Keratinocyte (primary cell): ENCODE measurements around the gene TACC2. TPM values are rescaled to one million over a fixed set of nuclear protein-coding genes. Genes with fewer than 3 reads are reported as not detected.

Experiments used
- DNase-seq: peaks from one replicate; pipeline ENCODE4 v3.0.0-alpha.2; 2011; ENCODE audit warnings: low read depth, missing footprints, low spot score
- FAIRE-seq: peaks from 2 replicates; lab custom pipeline; 2011; peaks lifted over from hg19 to GRCh38; lab: Jason Lieb, UNC
- H2AFZ ChIP-seq: 2 replicates; pipeline ENCODE4 v1.6.0; 2012; ENCODE audit warnings: low read length, control low read depth, inconsistent platforms; ENCODE audit not compliant: control insufficient read depth
- H3K27ac ChIP-seq: 2 replicates; pipeline ENCODE4 v1.5.1; 2011; ENCODE audit warnings: low read length; ENCODE audit not compliant: control insufficient read depth, insufficient read depth
- H3K27me3 ChIP-seq: 3 replicates; pipeline ENCODE4 v1.6.0; 2011; ENCODE audit warnings: low read length; ENCODE audit not compliant: control insufficient read depth, insufficient read depth; ENCODE audit errors: extremely low read depth
- H3K36me3 ChIP-seq, 2 experiments: 2 replicates in 1 of 2; 3 replicates in 1 of 2; pipeline ENCODE4 v1.5.1; 2011; ENCODE audit warnings: low read length in 2 of 2, mild to moderate bottlenecking in 1 of 2; ENCODE audit not compliant: control insufficient read depth in 2 of 2, insufficient read depth in 2 of 2; ENCODE audit errors: extremely low read depth in 1 of 2
- H3K4me1 ChIP-seq: 3 replicates; pipeline ENCODE4 v1.5.1; 2011; ENCODE audit warnings: low read length; ENCODE audit not compliant: control insufficient read depth, insufficient read depth; ENCODE audit errors: extremely low read depth
- H3K4me2 ChIP-seq: 3 replicates; pipeline ENCODE4 v1.6.0; 2011; ENCODE audit warnings: low read depth, low read length; ENCODE audit not compliant: control insufficient read depth, insufficient read depth; ENCODE audit errors: extremely low read depth
- H3K4me3 ChIP-seq, 3 experiments: fragments of 200-600 bp in 1 of 3; sonication (generic) in 1 of 3; 2 replicates in 2 of 3; 3 replicates in 1 of 3; pipeline ENCODE4 v1.5.1; 2011 to 2016; ENCODE audit warnings: low read length in 3 of 3, mild to moderate bottlenecking in 3 of 3, control low read depth in 2 of 3, inconsistent platforms in 1 of 3, low read depth in 1 of 3, mixed read lengths in 1 of 3, mixed run types in 1 of 3, moderate library complexity in 1 of 3; ENCODE audit not compliant: control insufficient read depth in 2 of 3, insufficient read depth in 2 of 3; ENCODE audit errors: extremely low read depth in 1 of 3
- H3K79me2 ChIP-seq: 2 replicates; pipeline ENCODE4 v1.6.0; 2012; ENCODE audit warnings: low read length; ENCODE audit not compliant: control insufficient read depth, insufficient read depth
- H3K9ac ChIP-seq: 3 replicates; pipeline ENCODE4 v1.6.0; 2011; ENCODE audit warnings: low read length; ENCODE audit not compliant: control insufficient read depth, insufficient read depth; ENCODE audit errors: extremely low read depth
- H3K9me1 ChIP-seq: 3 replicates; pipeline ENCODE4 v1.6.0; 2011; ENCODE audit warnings: low read length; ENCODE audit not compliant: control insufficient read depth, insufficient read depth; ENCODE audit errors: extremely low read depth
- H3K9me3 ChIP-seq: 2 replicates; pipeline ENCODE4 v1.5.1; 2012; ENCODE audit warnings: low read depth, low read length; ENCODE audit not compliant: control insufficient read depth
- H4K20me1 ChIP-seq: 3 replicates; pipeline ENCODE4 v1.6.0; 2011; ENCODE audit warnings: low read length; ENCODE audit not compliant: control insufficient read depth, insufficient read depth; ENCODE audit errors: extremely low read depth
- CTCF ChIP-seq, 3 experiments: IDR thresholded peaks in 1 of 3; conservative IDR thresholded peaks in 1 of 3; optimal IDR thresholded peaks in 1 of 3; 2 replicates in 2 of 3; 3 replicates in 1 of 3; pipeline versions ENCODE3 to v1.5.1; 2011; ENCODE audit warnings: low read length in 3 of 3, mild to moderate bottlenecking in 3 of 3, moderate library complexity in 2 of 3, control low read depth in 1 of 3, inconsistent platforms in 1 of 3; ENCODE audit not compliant: insufficient read depth in 2 of 3; ENCODE audit errors: extremely low read depth in 1 of 3
- EZH2 ChIP-seq: IDR thresholded peaks from one replicate; pipeline ENCODE4 v1.6.1; 2012; ENCODE audit warnings: inconsistent platforms, mild to moderate bottlenecking, low read length, moderate library complexity
- dilution Hi-C: fragments of 300-500 bp; cut with MboI; formaldehyde crosslinking; loops from one replicate; pipeline ENCODE4 v1.7.0; 2020; ENCODE audit warnings: low sequenced_read_pairs; ENCODE audit not compliant: extremely low pct_ligation_motif_present
- polyA plus RNA-seq, 5 experiments: library from polyadenylated mRNA; depleted of rRNA in 3 of 5; stranded (reverse) in 3 of 5; stranded (forward) in 1 of 5; unstranded in 1 of 5; fragments of >200 nt; gene quantifications; 1 replicate in 1 of 5; 2 replicates in 3 of 5; 3 replicates in 1 of 5; pipeline versions ENCODE4 v1.2.1 to v1.2.3, GENCODE V29; 2011 to 2012; ENCODE audit warnings: missing spikeins in 2 of 5, low read depth in 1 of 5, low replicate concordance in 1 of 5

Gene TACC2
- polyA plus RNA-seq, 1 donor (not counting 4 experiments of a cell fraction or from before 2014, with no cell fraction given): 12.8 TPM

- Histone ChIP-seq H3K9me3 (no peaks in the 10 kb centered on the region), H3K27me3 (no peaks in the 10 kb centered on the region), H3K4me3 (no peak overlapping the region), H3K9ac (no peak overlapping the region), H3K27ac (no peak overlapping the region), H3K9me1 (no peaks in the 10 kb centered on the region), H3K36me3 (peaks cover 11 to 28% of the 10 kb centered on the region in 2 experiments), H3K79me2 (no peaks in the 10 kb centered on the region), H3K4me2 (no peak overlapping the region), H2AFZ (no peak overlapping the region), H4K20me1 (no peaks in the 10 kb centered on the region), H3K4me1 (no peaks in the 10 kb centered on the region)
- dilution Hi-C loops: no loop called here
- DNase-seq (no peak), FAIRE-seq (no peak)
- TF ChIP-seq CTCF (optimal IDR thresholded peaks at IDR 0.05 in 1 of 3, IDR thresholded peaks at IDR 0.05 in 1 of 3, conservative IDR thresholded peaks at IDR 0.05 in 1 of 3; ENCODE audit: extremely low read depth in 1 of 3, insufficient read depth in 2 of 3, low read length in 3 of 3) (no peak), EZH2 (no peak)
These were observed 236.4 kb downstream of the TACC2 start for GRCh38 chr10:122225330-122225729.

- H3K9me3 ChIP-seq: no peaks in the 10 kb centered on the region
- FAIRE-seq (no peak), DNase-seq (no peak)
- H3K9me1 ChIP-seq: no peaks in the 10 kb centered on the region
- no peak overlapping the region for H3K4me2 ChIP-seq
- H3K9ac ChIP-seq: no peak overlapping the region
- H4K20me1 ChIP-seq: no peaks in the 10 kb centered on the region
- TF ChIP-seq EZH2 (no peak), CTCF (optimal IDR thresholded peaks at IDR 0.05 in 1 of 3, IDR thresholded peaks at IDR 0.05 in 1 of 3, conservative IDR thresholded peaks at IDR 0.05 in 1 of 3; ENCODE audit: extremely low read depth in 1 of 3, insufficient read depth in 2 of 3, low read length in 3 of 3) (no peak)
- H3K27me3 ChIP-seq: no peaks in the 10 kb centered on the region
- H3K36me3 ChIP-seq: peaks cover 14 to 24% of the 10 kb centered on the region in 2 experiments
- H3K27ac ChIP-seq: no peak overlapping the region
- no peak overlapping the region for H2AFZ ChIP-seq
- no peak overlapping the region for H3K4me3 ChIP-seq
- H3K4me1 ChIP-seq: no peaks in the 10 kb centered on the region
- H3K79me2 ChIP-seq: no peaks in the 10 kb centered on the region
- dilution Hi-C loops: no loop called here
These were observed 238.8 kb downstream of the TACC2 start for GRCh38 chr10:122227754-122228153.
